Measurements from ENCODE around the gene RSKR.
"Not testable (repeated sequence)": the region's sequence is repeated elsewhere in the genome, so short reads cannot be mapped to it uniquely, and the experiment has no call there.

The RSKR gene

GRCh38 chr17:28612936-28613872, 781 bp downstream of the RSKR start:
- no peak overlapping the region for H3K4me3 ChIP-seq (ENCODE audit: control insufficient read depth, low read depth, low read length)
- no peak for DNase-seq (ENCODE audit: low read depth)
- TF ChIP-seq, protein P1, sequence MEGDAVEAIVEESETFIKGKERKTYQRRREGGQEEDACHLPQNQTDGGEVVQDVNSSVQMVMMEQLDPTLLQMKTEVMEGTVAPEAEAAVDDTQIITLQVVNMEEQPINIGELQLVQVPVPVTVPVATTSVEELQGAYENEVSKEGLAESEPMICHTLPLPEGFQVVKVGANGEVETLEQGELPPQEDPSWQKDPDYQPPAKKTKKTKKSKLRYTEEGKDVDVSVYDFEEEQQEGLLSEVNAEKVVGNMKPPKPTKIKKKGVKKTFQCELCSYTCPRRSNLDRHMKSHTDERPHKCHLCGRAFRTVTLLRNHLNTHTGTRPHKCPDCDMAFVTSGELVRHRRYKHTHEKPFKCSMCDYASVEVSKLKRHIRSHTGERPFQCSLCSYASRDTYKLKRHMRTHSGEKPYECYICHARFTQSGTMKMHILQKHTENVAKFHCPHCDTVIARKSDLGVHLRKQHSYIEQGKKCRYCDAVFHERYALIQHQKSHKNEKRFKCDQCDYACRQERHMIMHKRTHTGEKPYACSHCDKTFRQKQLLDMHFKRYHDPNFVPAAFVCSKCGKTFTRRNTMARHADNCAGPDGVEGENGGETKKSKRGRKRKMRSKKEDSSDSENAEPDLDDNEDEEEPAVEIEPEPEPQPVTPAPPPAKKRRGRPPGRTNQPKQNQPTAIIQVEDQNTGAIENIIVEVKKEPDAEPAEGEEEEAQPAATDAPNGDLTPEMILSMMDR (IDR thresholded peaks at IDR 0.05; ENCODE audit: control insufficient read depth, insufficient read depth, low read depth, low read length, missing control alignments): peak; percentile 75

GRCh38 chr17:28612531-28612930, 1.5 kb downstream of the RSKR start:
- DNase-seq (ENCODE audit: low read depth): no peak
- H3K4me3 ChIP-seq (ENCODE audit: control insufficient read depth, low read depth, low read length): no peak overlapping the region
- TF ChIP-seq, protein P1 (IDR thresholded peaks at IDR 0.05; ENCODE audit: control insufficient read depth, insufficient read depth, low read depth, low read length, missing control alignments): no peak

DNA sequence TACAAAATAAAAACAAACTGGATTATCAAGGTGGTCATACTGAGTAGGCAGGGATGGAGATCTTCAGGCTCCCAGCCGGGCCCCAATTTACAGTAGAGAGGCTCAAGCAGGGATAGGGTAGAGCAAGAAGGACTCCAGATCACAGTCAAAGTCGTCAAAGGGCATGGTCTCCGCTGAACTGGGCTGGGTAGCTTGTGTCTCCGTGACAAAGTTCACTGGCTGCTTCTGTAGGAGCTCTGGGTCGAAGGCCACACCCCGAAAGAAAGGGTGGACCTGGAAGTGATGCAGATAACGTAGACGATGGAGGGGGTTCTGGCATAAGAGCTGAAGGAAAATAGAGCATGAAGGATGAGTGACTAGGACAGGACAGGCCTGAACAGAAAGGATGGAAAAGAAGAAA, 3.6 kb downstream of the RSKR start:
- TF ChIP-seq, protein P1 (IDR thresholded peaks at IDR 0.05; ENCODE audit: control insufficient read depth, insufficient read depth, low read depth, low read length, missing control alignments): no peak
- DNase-seq (ENCODE audit: low read depth): no peak
- H3K4me3 ChIP-seq (ENCODE audit: control insufficient read depth, low read depth, low read length): no peak overlapping the region

DNA sequence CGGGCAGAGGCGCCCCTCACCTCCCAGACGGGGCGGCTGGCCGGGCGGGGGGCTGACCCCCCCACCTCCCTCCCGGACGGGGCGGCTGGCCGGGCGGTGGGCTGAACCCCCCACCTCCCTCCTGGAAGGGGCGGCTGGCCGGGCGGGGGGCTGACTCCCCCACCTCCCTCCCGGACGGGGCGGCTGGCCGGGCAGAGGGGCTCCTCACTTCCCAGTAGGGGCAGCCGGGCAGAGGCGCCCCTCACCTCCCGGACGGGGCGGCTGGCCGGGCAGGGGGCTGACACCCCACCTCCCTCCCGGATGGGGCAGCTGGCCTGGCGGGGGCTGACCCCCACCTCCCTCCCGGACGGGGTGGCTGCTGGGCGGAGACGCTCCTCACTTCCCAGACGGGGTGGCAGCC, 10.0 kb downstream of the RSKR start:
- DNase-seq (ENCODE audit: low read depth); H3K4me3 ChIP-seq (ENCODE audit: control insufficient read depth, low read depth, low read length): not testable (repeated sequence)

DNA sequence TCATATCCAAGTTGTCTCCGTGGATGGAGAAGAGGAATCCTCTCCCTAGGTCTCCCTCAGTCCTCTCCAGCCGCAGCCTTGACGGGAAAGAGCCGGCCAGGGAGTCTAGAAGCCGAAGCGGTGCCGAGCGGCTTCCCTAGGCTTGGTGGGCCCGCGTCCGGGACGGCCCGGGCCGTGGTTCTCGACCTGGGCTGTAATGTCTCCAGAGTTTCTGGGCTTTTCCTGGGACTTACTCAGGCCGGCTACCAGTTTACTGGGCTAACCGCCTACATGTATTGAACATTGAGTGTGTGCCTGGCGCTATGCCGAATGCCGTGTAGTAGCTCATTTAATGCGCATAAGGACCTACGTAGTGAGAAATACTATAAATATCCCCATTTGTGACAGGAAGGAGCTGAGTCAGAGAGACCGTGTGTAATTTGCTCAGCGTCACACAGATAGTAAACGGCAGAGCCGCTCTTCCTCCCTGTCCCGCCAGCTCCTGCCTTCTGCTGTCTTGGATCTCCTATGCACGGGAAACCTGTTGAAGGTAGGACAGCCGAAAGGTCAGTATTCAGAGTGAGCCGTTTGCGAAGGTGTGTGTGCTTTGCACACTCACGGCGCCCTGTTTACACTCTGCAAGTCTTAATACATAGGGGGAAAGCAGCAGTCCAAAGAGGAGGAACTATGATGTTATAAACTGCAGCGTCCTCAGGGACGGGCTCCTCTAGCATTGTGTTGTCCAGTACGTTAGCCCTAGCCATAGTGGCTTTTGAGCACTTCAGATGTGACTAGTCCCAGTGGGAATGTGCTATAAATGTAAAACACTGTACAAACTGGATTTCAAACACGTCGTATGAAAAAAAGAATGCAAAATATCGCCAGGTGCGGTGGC, 14.4 kb downstream of the RSKR start:
- H3K4me3 ChIP-seq (ENCODE audit: control insufficient read depth, low read depth, low read length): peak overlapping the region; percentile 90
- DNase-seq (ENCODE audit: low read depth): peak; percentile 74
- TF ChIP-seq, protein P1 (IDR thresholded peaks at IDR 0.05; ENCODE audit: control insufficient read depth, insufficient read depth, low read depth, low read length, missing control alignments): no peak

DNA sequence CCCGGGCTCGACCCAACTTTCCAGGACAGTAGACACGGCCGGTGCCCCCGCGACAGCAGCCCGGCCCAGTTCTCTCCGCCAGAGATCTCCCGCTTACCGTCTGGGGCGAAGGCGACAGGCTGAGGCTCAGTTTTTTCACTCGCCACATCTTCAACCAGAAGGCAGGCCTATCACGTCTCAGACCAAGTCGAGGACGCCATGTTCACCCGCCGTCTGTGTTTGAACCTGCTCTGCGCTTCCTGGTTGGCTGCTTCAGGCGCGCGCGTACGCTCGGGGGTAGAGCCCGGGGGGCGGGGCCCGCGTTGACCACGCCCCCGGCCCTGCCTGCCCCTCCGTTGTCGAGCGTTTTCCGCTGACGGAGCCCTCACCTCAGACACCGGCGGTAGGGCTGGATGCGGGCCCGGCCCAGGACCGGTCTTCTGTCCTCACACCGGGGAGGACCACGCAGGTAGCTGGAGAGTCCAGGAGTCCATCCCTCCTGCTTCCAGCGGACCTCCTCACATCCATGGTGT, 15.1 kb downstream of the RSKR start, which contains the start of gene SPAG5:
SPAG5 (minus strand) TSS at position 227 of the 512 bp plus-strand sequence; CDS start at position 148, 79 bp downstream.
- peak within 1 kb of the TSS; percentile 90 for H3K4me3 ChIP-seq (ENCODE audit: control insufficient read depth, low read depth, low read length)
- TF ChIP-seq, protein P1 (IDR thresholded peaks at IDR 0.05; ENCODE audit: control insufficient read depth, insufficient read depth, low read depth, low read length, missing control alignments): no peak
- peak; percentile 60 for DNase-seq (ENCODE audit: low read depth)
